ENCODE data around the gene TIMM23B. TPM values are rescaled to one million over a fixed set of nuclear protein-coding genes. Genes with fewer than 3 reads are reported as not detected.
"Not testable (repeated sequence)": the region's sequence is repeated elsewhere in the genome, so short reads cannot be mapped to it uniquely, and the experiment has no call there.

TIMM23B gene
- total and polyA plus RNA-seq, 5 donors from 2014 or later: 8.1 to 30.0 (median 8.4) TPM

DNA sequence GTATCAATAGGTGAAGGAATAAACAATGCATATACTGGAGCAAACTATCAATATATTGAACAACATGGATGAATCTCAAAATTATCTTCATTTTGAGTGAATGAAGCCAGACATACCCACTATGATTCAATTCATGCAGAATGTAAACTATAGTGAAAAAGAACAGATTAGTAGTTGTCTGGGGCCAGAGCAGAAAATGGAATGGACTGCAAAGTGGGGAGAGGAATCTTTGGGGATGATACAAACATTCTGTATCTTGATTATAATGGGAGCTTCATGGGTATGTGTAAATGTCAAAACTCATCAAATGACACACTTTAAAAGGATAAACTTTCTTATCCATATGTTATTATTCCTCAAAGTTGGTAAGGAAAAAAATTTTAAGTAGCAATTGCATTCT is 23.9 kb upstream of the TIMM23B start:
- H3K27me3 ChIP-seq (ENCODE audit: control insufficient read depth, insufficient read depth, low read length); H3K4me1 Mint-ChIP-seq; H3K9me3 ChIP-seq (ENCODE audit: control insufficient read depth in 2 of 2, low read length in 2 of 2); H3K4me1 ChIP-seq (ENCODE audit: control insufficient read depth, insufficient read depth, low read length, poor library complexity, severe bottlenecking); H3K4me3 ChIP-seq (ENCODE audit: low read depth, low read length); H3K27me3 Mint-ChIP-seq; H3K27ac ChIP-seq (ENCODE audit: insufficient read depth, low read length, poor library complexity, severe bottlenecking); H3K9me3 Mint-ChIP-seq; ATAC-seq (ENCODE audit: low read depth in 2 of 2); DNase-seq; H3K27ac Mint-ChIP-seq; H3K4me3 Mint-ChIP-seq: not testable (repeated sequence)
- H3K36me3 ChIP-seq (ENCODE audit: control insufficient read depth, insufficient read depth, low read length): peaks cover 12% of the 10 kb centered on the region
- peaks cover 23% of the 10 kb centered on the region for H3K36me3 Mint-ChIP-seq

DNA sequence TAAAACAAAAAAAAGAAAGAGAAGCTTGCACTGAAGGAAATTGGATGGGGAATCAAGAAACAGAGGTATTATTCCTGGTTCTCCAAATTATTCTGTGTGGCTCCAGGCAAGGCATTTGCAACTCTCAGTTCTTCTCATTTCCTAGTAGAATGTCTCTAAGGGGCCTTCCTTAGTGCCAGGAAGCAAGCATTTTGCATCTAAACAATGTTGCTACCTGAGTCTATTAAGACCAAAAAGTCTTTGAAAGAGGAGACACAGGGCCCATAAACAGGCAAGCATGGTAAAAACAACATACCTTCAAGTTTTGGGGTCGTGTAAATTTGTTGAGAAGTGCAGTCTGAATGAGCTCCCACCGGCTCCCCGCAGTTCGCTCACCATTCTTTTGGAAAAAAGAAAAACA is 19.8 kb upstream of the TIMM23B start:
- not testable (repeated sequence) for H3K27ac Mint-ChIP-seq; H3K4me3 Mint-ChIP-seq; H3K27ac ChIP-seq (ENCODE audit: insufficient read depth, low read length, poor library complexity, severe bottlenecking); H3K4me3 ChIP-seq (ENCODE audit: low read depth, low read length); H3K4me1 Mint-ChIP-seq; H3K36me3 ChIP-seq (ENCODE audit: control insufficient read depth, insufficient read depth, low read length); H3K9me3 ChIP-seq (ENCODE audit: control insufficient read depth in 2 of 2, low read length in 2 of 2); H3K27me3 ChIP-seq (ENCODE audit: control insufficient read depth, insufficient read depth, low read length); H3K4me1 ChIP-seq (ENCODE audit: control insufficient read depth, insufficient read depth, low read length, poor library complexity, severe bottlenecking); H3K9me3 Mint-ChIP-seq; DNase-seq; ATAC-seq (ENCODE audit: low read depth in 2 of 2); H3K27me3 Mint-ChIP-seq
- H3K36me3 Mint-ChIP-seq: peaks cover 19% of the 10 kb centered on the region

DNA sequence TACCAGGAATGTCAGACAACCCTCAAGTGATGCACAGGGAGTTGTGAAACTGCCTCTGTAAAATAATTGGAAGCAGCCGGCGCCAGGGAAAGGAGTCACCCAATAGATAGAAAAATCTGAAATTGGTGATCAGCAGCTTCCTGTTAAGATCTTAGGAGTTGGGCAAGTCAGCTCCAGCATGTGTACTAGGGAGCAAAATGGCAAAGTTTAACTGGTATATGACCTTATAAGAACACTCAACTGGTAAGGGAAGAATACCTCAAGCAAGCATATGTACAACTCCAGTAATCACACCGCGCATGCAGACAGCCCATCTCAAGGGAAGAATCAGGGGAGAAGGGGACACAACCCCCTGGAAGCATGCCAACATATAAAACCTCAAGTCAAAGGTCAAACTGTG is 18.3 kb upstream of the TIMM23B start:
- not testable (repeated sequence) for ATAC-seq (ENCODE audit: low read depth in 2 of 2); H3K36me3 ChIP-seq (ENCODE audit: control insufficient read depth, insufficient read depth, low read length); H3K4me3 ChIP-seq (ENCODE audit: low read depth, low read length); H3K27ac Mint-ChIP-seq; H3K4me1 ChIP-seq (ENCODE audit: control insufficient read depth, insufficient read depth, low read length, poor library complexity, severe bottlenecking); H3K27me3 ChIP-seq (ENCODE audit: control insufficient read depth, insufficient read depth, low read length); DNase-seq; H3K27me3 Mint-ChIP-seq; H3K4me1 Mint-ChIP-seq; H3K9me3 ChIP-seq (ENCODE audit: control insufficient read depth in 2 of 2, low read length in 2 of 2); H3K9me3 Mint-ChIP-seq; H3K4me3 Mint-ChIP-seq; H3K27ac ChIP-seq (ENCODE audit: insufficient read depth, low read length, poor library complexity, severe bottlenecking)
- peaks cover 14% of the 10 kb centered on the region for H3K36me3 Mint-ChIP-seq

GRCh38 chr10:49931276-49931675 is 10.6 kb upstream of the TIMM23B start:
- not testable (repeated sequence) for ATAC-seq (ENCODE audit: low read depth in 2 of 2); H3K27me3 Mint-ChIP-seq; H3K27ac ChIP-seq (ENCODE audit: insufficient read depth, low read length, poor library complexity, severe bottlenecking); H3K36me3 ChIP-seq (ENCODE audit: control insufficient read depth, insufficient read depth, low read length); H3K4me3 ChIP-seq (ENCODE audit: low read depth, low read length); H3K4me1 ChIP-seq (ENCODE audit: control insufficient read depth, insufficient read depth, low read length, poor library complexity, severe bottlenecking); H3K9me3 Mint-ChIP-seq; DNase-seq; H3K27ac Mint-ChIP-seq; H3K27me3 ChIP-seq (ENCODE audit: control insufficient read depth, insufficient read depth, low read length); H3K4me1 Mint-ChIP-seq; H3K4me3 Mint-ChIP-seq; H3K9me3 ChIP-seq (ENCODE audit: control insufficient read depth in 2 of 2, low read length in 2 of 2)
- H3K36me3 Mint-ChIP-seq: peaks cover 12% of the 10 kb centered on the region

DNA sequence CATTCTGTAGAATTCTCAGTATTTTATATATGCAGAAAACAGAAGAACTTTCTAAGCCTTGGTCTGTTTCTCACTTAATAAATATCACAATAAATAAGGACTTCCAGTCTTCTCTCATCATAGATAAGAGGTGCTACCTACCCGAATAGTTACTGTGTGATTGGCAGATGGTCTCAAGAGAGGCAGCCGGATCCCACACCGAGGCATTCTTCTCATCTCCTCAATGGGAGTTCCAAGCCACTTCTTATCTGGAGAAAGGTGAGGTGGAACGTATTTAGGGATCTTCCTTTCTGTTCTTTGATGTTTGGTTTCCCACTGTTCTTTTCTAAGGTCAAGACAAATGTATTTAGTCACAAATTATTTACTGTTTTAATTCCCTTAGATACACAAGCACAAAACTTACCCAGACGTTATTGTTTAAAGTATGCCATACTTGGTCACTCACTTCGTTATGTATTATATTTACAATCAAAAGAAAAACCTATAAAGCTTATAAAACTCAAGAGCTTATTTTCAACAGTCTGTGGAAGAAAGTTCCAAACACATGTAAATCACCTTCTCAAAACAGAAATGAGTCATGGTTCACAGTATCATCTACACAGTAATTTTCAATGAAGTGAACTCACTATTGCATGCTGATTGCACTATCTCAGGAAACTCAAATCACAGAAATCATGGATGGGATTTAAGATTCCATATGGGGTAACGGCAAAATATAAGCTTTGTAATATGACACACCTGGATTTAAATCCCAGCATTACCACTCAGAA is 9.7 kb upstream of the TIMM23B start:
- H3K9me3 ChIP-seq (ENCODE audit: control insufficient read depth in 2 of 2, low read length in 2 of 2); H3K4me1 ChIP-seq (ENCODE audit: control insufficient read depth, insufficient read depth, low read length, poor library complexity, severe bottlenecking); DNase-seq; H3K36me3 ChIP-seq (ENCODE audit: control insufficient read depth, insufficient read depth, low read length); H3K4me3 ChIP-seq (ENCODE audit: low read depth, low read length); H3K27ac Mint-ChIP-seq; H3K36me3 Mint-ChIP-seq; H3K27ac ChIP-seq (ENCODE audit: insufficient read depth, low read length, poor library complexity, severe bottlenecking); H3K27me3 Mint-ChIP-seq; H3K4me3 Mint-ChIP-seq; H3K9me3 Mint-ChIP-seq; ATAC-seq (ENCODE audit: low read depth in 2 of 2); H3K27me3 ChIP-seq (ENCODE audit: control insufficient read depth, insufficient read depth, low read length): not testable (repeated sequence)
- H3K4me1 Mint-ChIP-seq: peaks cover 0 to 12% (median 4%) of the 10 kb centered on the region in 4 donors

- not testable (repeated sequence) for H3K27me3 Mint-ChIP-seq; H3K36me3 ChIP-seq (ENCODE audit: control insufficient read depth, insufficient read depth, low read length); H3K36me3 Mint-ChIP-seq; ATAC-seq (ENCODE audit: low read depth in 2 of 2); H3K9me3 ChIP-seq (ENCODE audit: control insufficient read depth in 2 of 2, low read length in 2 of 2); H3K9me3 Mint-ChIP-seq; H3K27me3 ChIP-seq (ENCODE audit: control insufficient read depth, insufficient read depth, low read length)
- peaks cover 19 to 53% (median 34%) of the 10 kb centered on the region in 4 donors for H3K4me1 Mint-ChIP-seq
- H3K4me3 Mint-ChIP-seq: peak overlapping the region; percentile 100
- DNase-seq: peak in 1 of 3 donors; percentile 12
- Histone ChIP-seq H3K4me1 (ENCODE audit: control insufficient read depth, insufficient read depth, low read length, poor library complexity, severe bottlenecking) (peaks cover 16% of the 10 kb centered on the region), H3K4me3 (ENCODE audit: low read depth, low read length) (peak overlapping the region; percentile 94), H3K27ac (ENCODE audit: insufficient read depth, low read length, poor library complexity, severe bottlenecking) (peak overlapping the region; percentile 55)
- H3K27ac Mint-ChIP-seq: peak overlapping the region; percentile 91 to 98 (median 91)
These were observed 469 bp downstream of the TIMM23B start for GRCh38 chr10:49942339-49942705.

GRCh38 chr10:49943607-49944006 is 1.8 kb downstream of the TIMM23B start:
- Mint-ChIP-seq H3K4me3 (peak overlapping the region in 3 of 4 donors; percentile 66 to 100 (median 100)), H3K4me1 (peaks cover 17 to 44% (median 29%) of the 10 kb centered on the region in 4 donors)
- H3K27ac Mint-ChIP-seq; H3K27me3 Mint-ChIP-seq; H3K9me3 Mint-ChIP-seq; H3K36me3 Mint-ChIP-seq; ATAC-seq (ENCODE audit: low read depth in 2 of 2); H3K27ac ChIP-seq (ENCODE audit: insufficient read depth, low read length, poor library complexity, severe bottlenecking); DNase-seq; H3K27me3 ChIP-seq (ENCODE audit: control insufficient read depth, insufficient read depth, low read length); H3K9me3 ChIP-seq (ENCODE audit: control insufficient read depth in 2 of 2, low read length in 2 of 2); H3K4me3 ChIP-seq (ENCODE audit: low read depth, low read length); H3K36me3 ChIP-seq (ENCODE audit: control insufficient read depth, insufficient read depth, low read length): not testable (repeated sequence)
- H3K4me1 ChIP-seq (ENCODE audit: control insufficient read depth, insufficient read depth, low read length, poor library complexity, severe bottlenecking): peaks cover 16% of the 10 kb centered on the region

DNA sequence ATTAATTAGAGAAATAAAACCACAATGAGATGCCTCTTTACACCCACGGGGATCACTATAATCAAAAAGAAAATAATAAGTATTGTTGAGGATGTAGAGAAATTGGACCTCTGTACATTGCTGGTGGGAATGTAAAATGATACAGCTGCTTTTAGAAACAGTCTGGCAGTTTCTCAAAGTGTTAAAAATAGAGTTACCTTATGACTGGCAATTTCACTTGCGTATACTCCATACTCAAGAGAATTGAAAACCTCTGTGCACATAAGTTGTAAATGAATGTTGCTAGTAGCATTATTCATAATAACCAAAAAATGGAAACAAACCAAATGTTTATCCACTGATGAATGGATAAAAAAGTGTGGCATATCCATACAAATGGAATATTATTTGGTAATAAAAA is 6.3 kb downstream of the TIMM23B start:
- not testable (repeated sequence) for H3K4me3 ChIP-seq (ENCODE audit: low read depth, low read length); H3K9me3 Mint-ChIP-seq; H3K27me3 ChIP-seq (ENCODE audit: control insufficient read depth, insufficient read depth, low read length); H3K36me3 ChIP-seq (ENCODE audit: control insufficient read depth, insufficient read depth, low read length); H3K9me3 ChIP-seq (ENCODE audit: control insufficient read depth in 2 of 2, low read length in 2 of 2); H3K36me3 Mint-ChIP-seq; H3K27ac Mint-ChIP-seq; DNase-seq; H3K4me1 ChIP-seq (ENCODE audit: control insufficient read depth, insufficient read depth, low read length, poor library complexity, severe bottlenecking); H3K27ac ChIP-seq (ENCODE audit: insufficient read depth, low read length, poor library complexity, severe bottlenecking); H3K27me3 Mint-ChIP-seq; ATAC-seq (ENCODE audit: low read depth in 2 of 2); H3K4me3 Mint-ChIP-seq
- peaks cover 5 to 18% (median 12%) of the 10 kb centered on the region in 4 donors for H3K4me1 Mint-ChIP-seq
